GM21526 (cell line): ENCODE data around the gene SLC29A1.

Experiments used
- ATAC-seq: cut with Tn5 transposase; IDR thresholded peaks from one replicate; pipeline ENCODE4 v1.9.1; 2021; ENCODE audit warnings: moderate library complexity; ENCODE audit not compliant: unreplicated experiment, low FRiP score

SLC29A1 gene

DNA sequence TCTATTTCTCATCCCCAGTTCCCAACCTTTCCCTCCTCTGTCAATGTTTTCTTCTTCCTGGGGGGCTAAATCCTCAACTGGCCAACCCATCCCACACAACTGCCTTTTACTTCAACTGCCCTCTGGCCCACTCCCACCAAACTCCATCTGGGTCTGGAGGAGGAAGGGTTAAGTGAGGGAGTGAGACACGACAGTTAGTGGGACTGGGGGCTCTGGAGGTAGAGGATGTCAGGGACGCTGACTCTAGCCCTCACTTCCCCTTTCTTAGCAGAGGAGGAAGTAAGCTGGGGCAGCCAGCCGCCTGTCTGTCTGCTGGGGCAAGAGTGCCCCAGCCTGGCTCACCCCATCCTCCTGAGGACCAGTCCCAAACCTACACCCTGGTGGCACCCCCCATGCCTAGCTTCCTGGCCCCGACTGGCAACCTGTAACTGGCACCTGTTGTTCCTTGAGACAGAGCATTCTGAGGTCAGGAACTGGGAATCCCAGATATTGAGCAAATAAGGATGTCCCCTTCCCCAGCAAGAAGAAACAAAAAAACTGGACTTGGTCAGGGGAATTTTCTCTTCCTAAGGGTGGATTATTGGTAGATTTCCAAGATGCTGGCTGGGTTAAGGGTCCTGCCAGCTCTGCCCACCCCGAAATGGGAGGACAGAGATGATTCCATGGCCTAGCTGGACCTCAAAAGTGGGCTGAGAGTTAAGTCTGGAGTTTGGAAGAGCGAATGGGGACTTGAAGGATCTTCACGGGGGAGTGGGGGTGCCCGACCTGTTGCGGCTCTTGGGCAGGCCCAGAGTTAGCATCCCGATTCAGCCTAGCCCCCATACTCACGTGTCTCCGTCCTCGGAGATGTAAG lies 41.0 kb downstream of the SLC29A1 start:
- peak; percentile 28 for ATAC-seq

DNA sequence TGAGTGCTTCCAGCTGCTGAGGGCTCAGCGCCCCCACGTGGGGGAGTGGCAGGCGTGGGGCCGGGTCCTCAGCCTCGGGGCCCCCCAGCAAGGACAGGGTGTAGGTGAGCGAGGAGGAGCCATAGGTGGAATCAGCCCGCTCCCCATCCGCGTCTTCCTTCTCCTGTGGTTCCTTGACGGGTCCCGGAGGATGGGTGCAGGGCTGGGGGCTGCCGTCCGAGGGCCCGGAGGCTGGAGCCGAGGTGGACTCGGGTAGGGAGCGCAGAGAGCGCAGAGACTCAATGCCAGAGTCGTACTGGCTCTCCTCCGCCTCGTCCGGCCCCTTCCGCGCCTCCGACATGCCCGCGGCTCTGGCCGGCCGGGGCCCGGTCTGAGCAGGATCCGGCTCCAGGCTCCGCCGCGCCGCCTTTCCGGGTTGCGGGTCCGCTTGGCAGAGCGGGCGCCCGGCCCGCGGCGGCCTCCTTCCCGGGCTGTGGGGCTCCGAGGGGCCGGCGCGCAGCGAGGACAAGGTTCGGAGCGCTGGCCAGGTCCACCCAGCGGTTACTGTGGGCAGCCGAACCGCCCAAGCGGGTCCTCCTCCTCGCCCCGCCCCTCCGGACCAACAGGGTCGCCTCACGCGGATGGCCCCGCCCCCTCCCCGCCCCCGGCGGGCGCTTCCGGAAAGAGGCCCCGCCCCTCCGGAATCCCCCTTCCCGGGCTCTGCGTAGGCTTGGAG lies 41.8 kb downstream of the SLC29A1 start, which contains the start of gene NFKBIE:
Gene NFKBIE (minus strand): TSS at position 545 of the 715 bp plus-strand sequence. CDS start 205 bp downstream, at position 340.
- peak; percentile 29 for ATAC-seq

DNA sequence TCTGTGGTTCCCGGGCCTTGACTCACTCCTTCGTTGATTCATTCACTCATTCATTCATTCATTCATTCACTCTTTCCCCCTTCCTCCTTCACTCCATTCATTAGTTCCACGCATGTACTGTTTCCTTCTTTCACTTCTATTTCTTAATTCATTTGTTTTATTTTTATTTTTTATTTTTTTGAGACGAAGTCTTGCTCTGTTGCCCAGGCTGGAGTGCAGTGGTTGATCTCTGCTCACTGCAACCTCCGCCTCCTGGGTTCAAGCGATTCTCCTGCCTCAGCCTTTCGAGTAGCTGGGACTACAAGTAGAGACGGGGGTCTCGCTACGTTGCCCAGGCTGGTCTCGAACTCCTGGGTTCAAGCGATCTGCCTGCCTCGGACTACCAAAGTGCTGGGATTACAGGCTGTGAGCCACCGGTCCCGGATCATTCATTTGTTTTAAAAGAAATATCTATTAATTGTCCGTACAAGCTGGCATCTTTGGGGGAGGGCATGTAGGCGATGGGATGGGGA lies 42.4 kb downstream of the SLC29A1 start:
- ATAC-seq = no peak

- ATAC-seq = no peak
These were observed 43.0 kb downstream of the SLC29A1 start for GRCh38 chr6:44266347-44266746.

DNA sequence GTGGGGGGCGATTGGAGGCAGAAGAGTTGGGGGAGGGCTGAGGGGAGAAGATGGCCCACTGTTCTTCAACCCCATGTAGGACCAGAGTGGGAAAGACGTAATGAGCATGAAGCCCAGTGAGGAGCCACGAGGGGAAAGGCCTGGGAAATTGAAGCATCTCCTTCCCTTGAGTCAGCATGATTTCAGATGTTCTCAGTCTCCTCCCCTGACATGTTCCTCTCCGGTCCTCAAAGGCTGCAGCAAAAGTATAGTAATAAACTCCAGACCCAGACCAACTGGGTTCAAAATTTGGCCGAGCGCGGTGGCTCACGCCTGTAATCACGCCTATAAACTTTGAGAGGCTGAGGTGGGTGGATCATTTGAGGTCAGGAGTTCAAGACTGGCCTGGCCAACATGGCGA lies 43.9 kb downstream of the SLC29A1 start:
- ATAC-seq = no peak

- no peak for ATAC-seq
These were observed 44.8 kb downstream of the SLC29A1 start for GRCh38 chr6:44268095-44268628.

GRCh38 chr6:44269178-44269920 lies 46.0 kb downstream of the SLC29A1 start:
- no peak for ATAC-seq

- no peak for ATAC-seq
These were observed 46.6 kb downstream of the SLC29A1 start, which contains the start of gene TMEM151B for GRCh38 chr6:44269921-44270525. Gene TMEM151B, plus strand, starts transcription at chr6:44270450. Its CDS starts 293 bp downstream, at chr6:44270743.

GRCh38 chr6:44270526-44271405 lies 47.4 kb downstream of the SLC29A1 start:
- no peak for ATAC-seq

DNA sequence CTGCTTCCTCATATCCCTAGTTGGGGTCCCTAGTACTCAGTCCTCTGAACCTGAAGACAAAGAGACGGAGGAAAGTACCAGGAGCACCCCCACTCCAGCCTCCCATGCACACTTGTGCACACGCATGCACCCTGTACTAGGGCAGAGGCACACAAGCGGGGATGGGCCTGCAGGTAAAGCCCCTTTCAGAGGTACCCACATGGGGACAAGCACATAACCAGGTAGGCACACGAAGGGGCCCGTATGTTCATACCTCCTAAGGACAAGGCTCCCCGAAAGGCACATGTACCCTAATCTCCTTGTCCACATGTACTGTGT lies 48.0 kb downstream of the SLC29A1 start:
- ATAC-seq = no peak

- no peak for ATAC-seq
These were observed 48.5 kb downstream of the SLC29A1 start for GRCh38 chr6:44271914-44272313.

- ATAC-seq = no peak
These were observed 49.1 kb downstream of the SLC29A1 start for GRCh38 chr6:44272529-44272928.

DNA sequence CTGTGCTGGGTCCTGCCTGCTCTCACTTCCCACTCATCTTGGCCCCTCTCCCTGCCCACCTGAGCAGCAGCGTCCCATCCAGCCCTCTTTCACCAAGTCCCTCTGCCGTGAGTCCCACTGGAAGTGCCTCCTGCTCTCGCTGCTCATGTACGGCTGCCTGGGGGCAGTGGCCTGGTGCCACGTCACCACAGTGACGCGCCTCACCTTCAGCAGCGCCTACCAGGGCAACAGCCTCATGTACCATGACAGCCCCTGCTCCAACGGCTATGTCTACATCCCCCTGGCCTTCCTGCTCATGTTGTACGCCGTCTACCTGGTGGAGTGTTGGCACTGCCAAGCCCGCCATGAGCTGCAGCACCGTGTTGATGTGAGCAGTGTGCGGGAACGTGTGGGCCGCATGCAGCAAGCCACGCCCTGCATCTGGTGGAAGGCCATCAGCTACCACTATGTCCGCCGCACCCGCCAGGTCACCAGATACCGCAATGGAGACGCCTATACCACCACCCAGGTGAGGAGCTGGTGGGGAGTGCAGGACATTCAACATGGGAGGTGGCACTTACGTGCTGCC lies 49.7 kb downstream of the SLC29A1 start:
- ATAC-seq = no peak

DNA sequence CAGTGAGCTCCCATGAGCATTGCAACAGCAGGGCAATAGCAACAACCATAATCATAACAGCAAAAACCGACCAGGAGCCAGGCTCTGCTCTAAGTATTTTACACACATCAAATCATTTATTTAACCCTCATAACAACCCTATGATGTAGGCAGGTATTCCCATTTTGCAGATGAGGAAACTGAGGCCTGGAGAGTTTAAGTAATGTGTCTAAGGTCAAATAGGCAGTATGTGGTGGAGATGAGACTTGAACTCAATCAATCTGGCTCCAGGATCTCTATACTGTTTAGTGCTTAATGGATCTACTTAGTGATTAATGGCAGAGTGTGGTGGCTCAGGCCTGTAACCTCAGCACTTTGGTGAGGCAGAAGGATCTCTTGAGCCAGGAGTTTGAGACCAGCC lies 50.2 kb downstream of the SLC29A1 start:
- no peak for ATAC-seq

DNA sequence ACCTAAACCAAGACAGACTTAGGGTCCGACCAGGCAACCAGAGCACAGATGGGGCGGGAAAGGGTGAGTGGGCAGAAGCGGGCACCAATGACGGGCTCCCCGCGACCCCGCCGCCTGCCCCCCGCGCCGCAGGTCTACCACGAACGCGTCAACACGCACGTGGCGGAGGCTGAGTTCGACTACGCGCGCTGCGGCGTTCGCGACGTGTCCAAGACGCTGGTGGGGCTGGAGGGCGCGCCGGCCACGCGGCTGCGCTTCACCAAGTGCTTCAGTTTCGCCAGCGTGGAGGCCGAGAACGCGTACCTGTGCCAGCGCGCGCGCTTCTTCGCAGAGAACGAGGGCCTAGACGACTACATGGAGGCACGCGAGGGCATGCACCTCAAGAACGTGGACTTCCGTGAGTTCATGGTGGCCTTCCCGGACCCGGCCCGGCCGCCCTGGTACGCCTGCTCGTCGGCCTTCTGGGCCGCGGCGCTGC lies 51.9 kb downstream of the SLC29A1 start:
- no peak for ATAC-seq

GRCh38 chr6:44275749-44276648 lies 52.6 kb downstream of the SLC29A1 start:
- no peak for ATAC-seq

- ATAC-seq = no peak
These were observed 53.6 kb downstream of the SLC29A1 start for GRCh38 chr6:44276667-44277640.
